Stomach (tissue), 4 donors: ENCODE results near the gene F11R.
"Not testable (repeated sequence)": the region's sequence is repeated elsewhere in the genome, so short reads cannot be mapped to it uniquely, and the experiment has no call there.

ENCODE experiments used
- EP300 ChIP-seq: sonication (generic); formaldehyde crosslinking; IDR thresholded peaks from one replicate; pipeline ENCODE4 v1.6.1; 2017; ENCODE audit warnings: antibody characterized with exemption
- POLR2A ChIP-seq, 4 donors: fragments of 450-650 bp; IDR thresholded peaks; one replicate each; pipeline ENCODE4 v1.6.1; 2016; ENCODE audit warnings: antibody characterized with exemption in 4 of 4, control low read depth in 2 of 4, mild to moderate bottlenecking in 1 of 4, moderate library complexity in 1 of 4
- POLR2AphosphoS5 ChIP-seq, 3 donors: sonication (generic); formaldehyde crosslinking; IDR thresholded peaks; one replicate each; pipeline ENCODE4 v1.6.1; 2016; ENCODE audit warnings: antibody characterized with exemption in 3 of 3
- TF ChIP-seq, protein P1 (sequence below), 7 experiments: fragments of 450-650 bp in 4 of 7; fragments of 200-600 bp in 3 of 7; sonication (generic) in 3 of 7; IDR thresholded peaks; one replicate each; pipeline ENCODE4 v1.5.1; 2016 to 2019; ENCODE audit warnings: antibody characterized with exemption in 7 of 7, control low read depth in 2 of 7, mild to moderate bottlenecking in 1 of 7

DNA sequence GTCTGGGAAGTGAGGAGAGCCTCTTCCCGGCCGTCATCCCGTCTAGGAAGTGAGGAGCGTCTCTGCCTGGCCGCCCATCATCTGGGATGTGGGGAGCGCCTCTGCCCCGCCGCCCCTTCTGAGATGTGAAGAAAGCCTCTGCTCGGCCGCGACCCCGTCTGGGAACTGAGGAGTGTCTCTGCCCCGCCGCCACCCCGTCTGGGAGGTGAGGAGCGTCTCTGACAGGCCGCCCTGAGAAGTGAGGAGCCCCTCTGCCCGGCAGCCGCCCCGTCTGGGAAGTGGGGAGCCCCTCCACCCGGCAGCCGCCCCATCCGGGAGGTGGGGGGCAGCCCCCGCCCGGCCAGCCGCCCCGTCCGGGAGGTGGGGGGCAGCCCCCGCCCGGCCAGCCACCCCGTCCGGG, 8.5 kb upstream of the F11R start:
- not testable (repeated sequence) for TF ChIP-seq EP300; POLR2AphosphoS5 (IDR thresholded peaks at IDR 0.05); POLR2A (IDR thresholded peaks at IDR 0.05)
- TF ChIP-seq, protein P1, sequence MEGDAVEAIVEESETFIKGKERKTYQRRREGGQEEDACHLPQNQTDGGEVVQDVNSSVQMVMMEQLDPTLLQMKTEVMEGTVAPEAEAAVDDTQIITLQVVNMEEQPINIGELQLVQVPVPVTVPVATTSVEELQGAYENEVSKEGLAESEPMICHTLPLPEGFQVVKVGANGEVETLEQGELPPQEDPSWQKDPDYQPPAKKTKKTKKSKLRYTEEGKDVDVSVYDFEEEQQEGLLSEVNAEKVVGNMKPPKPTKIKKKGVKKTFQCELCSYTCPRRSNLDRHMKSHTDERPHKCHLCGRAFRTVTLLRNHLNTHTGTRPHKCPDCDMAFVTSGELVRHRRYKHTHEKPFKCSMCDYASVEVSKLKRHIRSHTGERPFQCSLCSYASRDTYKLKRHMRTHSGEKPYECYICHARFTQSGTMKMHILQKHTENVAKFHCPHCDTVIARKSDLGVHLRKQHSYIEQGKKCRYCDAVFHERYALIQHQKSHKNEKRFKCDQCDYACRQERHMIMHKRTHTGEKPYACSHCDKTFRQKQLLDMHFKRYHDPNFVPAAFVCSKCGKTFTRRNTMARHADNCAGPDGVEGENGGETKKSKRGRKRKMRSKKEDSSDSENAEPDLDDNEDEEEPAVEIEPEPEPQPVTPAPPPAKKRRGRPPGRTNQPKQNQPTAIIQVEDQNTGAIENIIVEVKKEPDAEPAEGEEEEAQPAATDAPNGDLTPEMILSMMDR (IDR thresholded peaks at IDR 0.05), result not testable (repeated sequence)
